AG08395 (cell line): ENCODE data around the gene NGDN.
"Not testable (repeated sequence)": the region's sequence is repeated elsewhere in the genome, so short reads cannot be mapped to it uniquely, and the experiment has no call there.

Experiments
- DNase-seq: peaks from one replicate; pipeline ENCODE4 v3.0.0; 2012; ENCODE audit warnings: mixed read lengths, low spot score

NGDN gene

GRCh38 chr14:23439107-23439835, 30.2 kb upstream of the NGDN start:
- no peak for DNase-seq

GRCh38 chr14:23441076-23441475, 28.4 kb upstream of the NGDN start:
- DNase-seq: peak; percentile 21

GRCh38 chr14:23442721-23443356, 26.7 kb upstream of the NGDN start:
- no peak for DNase-seq

GRCh38 chr14:23443411-23443812, 26.1 kb upstream of the NGDN start:
- no peak for DNase-seq

- no peak for DNase-seq
Observed at GRCh38 chr14:23443881-23444280, 25.6 kb upstream of the NGDN start.

GRCh38 chr14:23444314-23444713, 25.2 kb upstream of the NGDN start:
- DNase-seq: no peak

- no peak for DNase-seq
Observed at GRCh38 chr14:23445773-23446172, 23.7 kb upstream of the NGDN start.

- no peak for DNase-seq
Observed at GRCh38 chr14:23446291-23446851, 23.1 kb upstream of the NGDN start.

- no peak for DNase-seq
Observed at GRCh38 chr14:23447361-23448350, 21.8 kb upstream of the NGDN start.

GRCh38 chr14:23449314-23449713, 20.2 kb upstream of the NGDN start:
- no peak for DNase-seq

GRCh38 chr14:23450379-23450778, 19.1 kb upstream of the NGDN start:
- DNase-seq: no peak

- no peak for DNase-seq
Observed at GRCh38 chr14:23452237-23452636, 17.3 kb upstream of the NGDN start.

GRCh38 chr14:23454445-23454856, 15.1 kb upstream of the NGDN start:
- no peak for DNase-seq

- not testable (repeated sequence) for DNase-seq
Observed at GRCh38 chr14:23456883-23457586, 12.5 kb upstream of the NGDN start.

GRCh38 chr14:23457587-23458445, 11.7 kb upstream of the NGDN start:
- DNase-seq: no peak

- DNase-seq: no peak
Observed at GRCh38 chr14:23460960-23461359, 8.5 kb upstream of the NGDN start.

GRCh38 chr14:23464700-23465099, 4.8 kb upstream of the NGDN start:
- DNase-seq: no peak

GRCh38 chr14:23465261-23465660, 4.2 kb upstream of the NGDN start:
- DNase-seq: no peak

GRCh38 chr14:23468704-23469126, 788 bp upstream of the NGDN start:
- no peak for DNase-seq

GRCh38 chr14:23469906-23470403, 452 bp downstream of the NGDN start:
- no peak for DNase-seq
